Endothelial cell of coronary artery (primary cell): ENCODE data around the gene NAALADL2. TPM values are rescaled to one million over a fixed set of nuclear protein-coding genes. Genes with fewer than 3 reads are reported as not detected.

Experiments used
- total RNA-seq: library from RNA; depleted of rRNA; stranded (reverse); fragments of >200 nt; gene quantifications from 2 replicates; pipeline ENCODE4 v1.2.3, GENCODE V29; 2014

The NAALADL2 gene
- total RNA-seq: 2.9 and 3.0 TPM in 2 replicates

DNA sequence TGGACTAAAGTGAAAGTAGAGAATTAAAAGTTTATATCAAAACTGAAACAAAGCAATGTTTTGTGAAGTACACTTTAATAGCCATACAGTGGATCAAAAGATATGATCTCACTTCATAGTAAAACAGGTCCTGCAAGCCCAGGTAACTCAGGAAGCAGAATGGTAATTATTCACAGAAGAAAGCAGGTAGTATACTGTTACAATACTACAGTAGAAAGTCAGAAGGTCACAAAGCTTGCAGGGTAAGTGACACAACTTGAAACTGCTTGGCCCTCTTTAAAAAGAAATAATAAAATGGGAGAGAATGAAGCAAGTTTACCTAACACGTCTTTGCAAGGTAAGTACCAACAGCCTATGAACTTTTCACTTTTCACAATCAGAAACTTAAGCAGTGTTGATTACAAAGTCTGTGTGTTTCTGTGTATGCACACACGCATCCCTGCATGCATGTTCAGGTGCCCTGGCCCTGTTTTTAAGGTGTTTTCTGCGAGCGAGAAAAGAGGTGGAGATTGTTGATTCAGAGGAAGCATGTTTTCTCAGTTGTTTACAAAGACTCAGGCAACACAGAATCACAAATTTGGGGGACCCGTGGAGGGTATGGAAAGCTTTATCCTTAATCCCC lies at the start of gene NAALADL2:
Gene NAALADL2, plus strand, starts transcription at position 221 of the 622 bp plus-strand sequence.

